Occipital lobe (tissue), 2 donors: Measurements from ENCODE around the gene GABRR2. TPM values are rescaled to one million over a fixed set of nuclear protein-coding genes. Genes with fewer than 3 reads are reported as not detected.
A peak's percentile ranks its signal among the peaks of the same experiment; 100 is the strongest.

ENCODE experiments used
- DNase-seq: peaks from one replicate; lab custom pipeline; 2025; lab: John Stamatoyannopoulos, UW
- total RNA-seq: library from RNA; depleted of rRNA; stranded (reverse); fragments of >200 nt; gene quantifications from one replicate; pipeline ENCODE4 v1.2.3, GENCODE V29; 2014

GABRR2 gene
- total RNA-seq, 1 donor from 2014 or later: 0.16 TPM

- no peak for DNase-seq
Observed at GRCh38 chr6:89291256-89291819, 23.8 kb downstream of the GABRR2 start.

DNA sequence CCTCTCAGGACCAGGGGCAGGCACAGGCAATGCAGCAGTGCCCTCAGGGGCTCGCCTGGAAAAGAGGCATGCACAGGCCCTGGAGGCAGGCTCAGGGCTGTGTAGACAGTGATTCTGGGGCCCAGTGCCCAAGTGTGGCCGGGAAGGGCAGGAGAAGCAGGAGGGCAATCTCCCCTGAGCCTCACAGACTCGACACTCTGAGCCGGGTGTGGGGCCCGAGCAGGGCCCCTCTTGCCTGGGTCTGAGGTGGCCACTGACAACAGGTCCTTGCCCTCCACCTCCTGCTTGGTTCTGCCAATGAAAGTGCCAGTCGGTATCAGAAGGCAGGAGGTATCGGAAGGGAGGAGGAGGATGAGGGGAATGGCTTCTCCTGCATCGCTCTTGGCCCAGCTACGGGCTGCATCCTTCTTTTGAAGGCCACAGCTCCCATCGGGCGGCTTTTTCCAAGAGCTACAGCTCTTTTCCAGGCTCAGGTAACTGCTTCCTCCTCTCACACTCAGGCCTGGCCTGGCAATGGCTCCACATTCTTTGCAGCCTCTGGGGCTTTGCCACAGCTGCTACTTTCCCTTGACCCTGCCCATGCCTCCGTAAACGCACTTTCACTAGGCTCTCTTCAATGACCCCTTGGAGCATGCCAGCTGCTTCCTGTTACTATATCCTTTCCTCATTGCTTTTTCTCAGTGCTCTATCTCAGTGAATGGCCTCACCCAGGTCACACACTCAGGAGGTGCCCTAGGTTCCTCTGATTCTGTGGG lies 24.5 kb downstream of the GABRR2 start:
- no peak for DNase-seq

GRCh38 chr6:89289710-89290109 lies 25.4 kb downstream of the GABRR2 start:
- no peak for DNase-seq

- no peak for DNase-seq
Observed at GRCh38 chr6:89287351-89288028, 27.6 kb downstream of the GABRR2 start.

GRCh38 chr6:89286516-89286915 lies 28.6 kb downstream of the GABRR2 start:
- DNase-seq: no peak

GRCh38 chr6:89284963-89285735 lies 29.9 kb downstream of the GABRR2 start:
- no peak for DNase-seq

GRCh38 chr6:89284081-89284480 lies 31.0 kb downstream of the GABRR2 start:
- no peak for DNase-seq

DNA sequence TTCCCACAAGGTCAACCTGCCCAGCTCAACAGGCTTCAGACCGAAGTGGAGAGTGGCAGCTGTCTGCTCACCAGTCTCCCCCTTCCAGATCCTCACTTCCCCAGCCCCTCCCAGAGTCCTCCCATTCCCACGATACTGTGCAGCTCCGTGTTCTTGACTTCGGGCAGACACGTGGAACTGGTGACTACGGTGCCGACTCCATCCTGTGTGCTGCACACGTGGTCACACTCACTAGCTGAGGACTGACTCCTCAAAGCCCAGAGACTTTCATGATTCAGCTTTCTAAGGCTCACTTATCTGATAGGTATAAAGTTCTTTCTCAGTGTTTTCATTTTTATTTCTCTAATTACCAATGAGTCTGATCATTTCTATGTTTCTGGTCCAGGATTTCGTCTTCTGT lies 32.4 kb downstream of the GABRR2 start:
- no peak for DNase-seq

GRCh38 chr6:89281779-89282246 lies 33.3 kb downstream of the GABRR2 start:
- no peak for DNase-seq

GRCh38 chr6:89278956-89279355 lies 36.1 kb downstream of the GABRR2 start:
- no peak for DNase-seq

DNA sequence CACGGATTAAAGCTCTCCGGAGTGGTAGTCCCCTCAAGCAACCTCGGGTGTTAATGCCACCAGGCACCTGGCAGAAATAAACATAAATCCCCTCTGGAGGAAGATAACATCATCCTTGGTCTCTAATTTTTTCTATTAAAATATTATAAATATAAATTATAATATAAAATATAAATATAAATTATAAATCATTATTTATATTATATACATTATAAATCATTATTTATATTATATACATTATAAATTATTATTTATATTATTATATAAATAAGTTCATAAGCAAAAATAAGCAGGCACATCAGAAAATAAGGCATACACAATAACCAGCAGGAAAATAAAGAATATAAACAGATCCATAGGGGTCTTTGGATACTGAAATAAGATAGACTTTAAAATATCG lies 39.2 kb downstream of the GABRR2 start:
- no peak for DNase-seq

GRCh38 chr6:89273816-89274215 lies 41.3 kb downstream of the GABRR2 start:
- DNase-seq: no peak

DNA sequence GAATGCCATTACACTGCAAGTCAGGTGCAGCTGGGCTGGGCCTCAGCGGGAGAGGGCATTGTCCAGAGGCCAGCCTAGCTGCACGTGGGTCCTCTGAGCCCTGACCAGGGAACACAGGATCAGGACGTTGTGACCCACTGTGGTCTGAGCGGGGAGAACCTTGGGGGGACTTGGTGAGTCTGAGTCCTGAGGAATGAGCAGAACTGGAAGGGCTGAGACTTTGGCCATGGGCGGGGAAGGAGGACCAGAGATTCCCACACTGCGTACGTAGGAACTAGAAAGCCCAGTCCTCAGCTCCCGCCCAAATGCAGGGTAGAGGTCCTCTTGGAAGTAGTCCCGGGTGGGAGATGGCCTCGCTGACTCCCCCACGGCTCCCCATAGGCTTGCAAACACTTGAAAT lies 42.5 kb downstream of the GABRR2 start:
- no peak for DNase-seq

DNA sequence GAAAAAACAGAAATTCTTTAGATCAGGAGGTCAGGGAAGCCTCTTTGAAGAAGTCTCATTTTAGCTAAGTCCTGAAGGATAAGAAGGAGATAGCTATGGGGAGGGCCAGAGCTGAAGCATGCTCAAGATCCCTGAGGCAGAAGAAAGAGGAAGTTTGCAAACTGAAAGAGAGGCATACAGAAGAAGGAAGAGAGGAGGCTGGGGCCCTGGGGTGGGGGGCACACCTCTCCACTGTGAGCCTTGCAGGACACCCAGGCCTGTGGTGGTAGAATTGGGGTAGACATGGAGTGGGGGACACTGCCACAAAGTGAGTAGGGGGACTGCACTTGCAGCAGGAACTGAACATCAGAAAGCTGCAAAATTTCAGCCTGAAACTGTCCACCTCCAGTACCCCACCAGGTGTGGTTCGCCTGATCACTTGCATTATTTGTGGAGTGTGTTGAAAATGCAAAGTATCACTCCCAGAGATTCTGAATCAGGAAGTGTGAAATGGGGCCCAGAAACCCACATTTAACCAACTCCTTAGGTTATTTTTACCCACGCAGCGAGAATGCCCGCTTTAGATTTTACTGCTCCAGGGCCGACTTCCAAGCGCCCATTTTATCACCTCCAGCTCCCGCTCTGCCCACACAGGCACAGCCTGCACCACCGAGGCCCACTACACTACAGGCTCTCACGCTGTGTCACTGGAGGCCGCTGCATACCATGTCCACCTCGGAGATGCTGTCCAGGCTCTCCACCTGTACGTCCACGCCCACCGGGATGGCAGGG lies 44.0 kb downstream of the GABRR2 start:
- DNase-seq: peak; percentile 45

DNA sequence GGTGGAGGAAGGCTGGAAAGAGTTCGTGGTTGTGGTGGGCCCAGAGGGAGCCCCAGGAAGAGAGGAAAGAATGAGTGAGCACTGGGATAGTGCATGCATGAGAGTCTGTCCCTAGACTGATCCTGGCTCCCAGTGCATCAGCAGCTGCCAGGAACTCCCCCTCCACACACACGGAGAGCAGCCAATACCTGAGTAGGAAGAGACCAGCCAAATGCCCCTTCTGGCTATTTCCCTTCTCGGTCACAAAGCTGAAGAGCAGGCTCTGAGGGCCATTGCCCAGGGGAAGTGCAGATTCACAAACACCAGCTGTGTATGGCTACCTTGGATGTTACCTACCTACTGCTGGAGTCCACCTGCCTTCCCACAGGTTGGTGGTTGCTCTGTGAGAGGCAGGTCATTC lies 45.1 kb downstream of the GABRR2 start:
- no peak for DNase-seq

GRCh38 chr6:89269252-89269651 lies 45.8 kb downstream of the GABRR2 start:
- DNase-seq: no peak

- DNase-seq: no peak
Observed at GRCh38 chr6:89268776-89269175, 46.3 kb downstream of the GABRR2 start.

GRCh38 chr6:89267918-89268317 lies 47.2 kb downstream of the GABRR2 start:
- DNase-seq: no peak

- DNase-seq: no peak
Observed at GRCh38 chr6:89264296-89264695, 50.8 kb downstream of the GABRR2 start.

GRCh38 chr6:89260832-89261231 lies 54.3 kb downstream of the GABRR2 start:
- no peak for DNase-seq

- no peak for DNase-seq
Observed at GRCh38 chr6:89260310-89260709, 54.8 kb downstream of the GABRR2 start.
